CD4-positive, alpha-beta T cell treated with Interleukin-15 for 1 hour (primary cell): ENCODE results near the gene ITGB1.
"Not testable (repeated sequence)": the region's sequence is repeated elsewhere in the genome, so short reads cannot be mapped to it uniquely, and the experiment has no call there.

Experiments
- DNase-seq: peaks from one replicate; pipeline ENCODE4 v3.0.0-alpha.2; 2020

ITGB1 gene

GRCh38 chr10:32931593-32931992 is 26.4 kb downstream of the ITGB1 start:
- DNase-seq = no peak

- DNase-seq = no peak
These were observed 28.0 kb downstream of the ITGB1 start for GRCh38 chr10:32930036-32930435.

- no peak for DNase-seq
These were observed 28.4 kb downstream of the ITGB1 start for GRCh38 chr10:32929634-32930033.

- DNase-seq = no peak
These were observed 30.3 kb downstream of the ITGB1 start for GRCh38 chr10:32927750-32928149.

GRCh38 chr10:32923849-32924248 is 34.2 kb downstream of the ITGB1 start:
- no peak for DNase-seq

GRCh38 chr10:32923134-32923533 is 34.9 kb downstream of the ITGB1 start:
- DNase-seq = no peak

GRCh38 chr10:32922170-32922569 is 35.9 kb downstream of the ITGB1 start:
- no peak for DNase-seq

DNA sequence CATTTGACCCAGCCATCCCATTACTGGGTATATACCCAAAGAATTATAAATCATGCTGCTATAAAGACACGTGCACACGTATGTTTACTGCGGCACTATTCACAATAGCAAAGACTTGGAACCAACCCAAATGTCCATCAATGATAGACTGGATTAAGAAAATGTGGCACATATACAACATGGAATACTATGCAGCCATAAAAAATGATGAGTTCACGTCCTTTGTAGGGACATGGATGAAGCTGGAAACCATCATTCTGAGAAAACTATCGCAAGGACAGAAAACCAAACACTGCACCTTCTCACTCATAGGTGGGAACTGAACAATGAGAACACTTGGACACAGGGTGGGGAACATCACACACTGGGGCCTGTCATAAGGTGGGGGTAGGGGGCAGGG is 40.2 kb downstream of the ITGB1 start:
- DNase-seq = not testable (repeated sequence)

DNA sequence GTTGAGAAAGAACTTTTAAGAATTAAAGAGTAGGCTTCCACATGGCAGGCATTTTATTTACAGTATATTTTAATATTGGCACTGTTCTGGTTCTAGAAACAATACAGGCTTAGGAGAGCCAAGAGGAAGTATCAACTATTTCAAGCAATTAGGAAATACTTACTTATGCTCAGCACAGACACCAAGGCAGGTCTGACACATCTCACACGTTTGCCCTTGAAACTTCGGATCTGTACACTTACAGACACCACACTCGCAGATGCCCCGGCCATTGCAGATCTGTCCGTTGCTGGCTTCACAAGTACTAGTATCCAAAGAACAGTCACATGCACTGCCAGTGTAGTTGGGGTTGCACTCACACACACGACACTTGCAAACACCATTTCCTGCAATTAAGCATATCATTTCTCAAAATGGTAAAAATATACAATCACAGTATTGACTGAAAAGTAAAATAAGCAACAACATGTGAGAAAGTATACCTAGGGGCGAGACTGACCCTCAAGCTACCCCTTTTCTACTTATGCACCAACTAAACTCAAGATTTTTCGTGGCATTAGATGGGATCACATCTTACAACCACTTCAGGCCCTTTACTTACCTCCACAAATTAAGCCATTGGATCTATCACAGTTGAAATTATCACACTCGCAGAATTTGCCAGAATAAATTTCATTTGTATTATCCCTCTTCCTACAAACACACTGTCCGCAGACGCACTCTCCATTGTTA is 46.6 kb downstream of the ITGB1 start:
- no peak for DNase-seq

- DNase-seq = not testable (repeated sequence)
These were observed 48.1 kb downstream of the ITGB1 start for GRCh38 chr10:32909970-32910369.

DNA sequence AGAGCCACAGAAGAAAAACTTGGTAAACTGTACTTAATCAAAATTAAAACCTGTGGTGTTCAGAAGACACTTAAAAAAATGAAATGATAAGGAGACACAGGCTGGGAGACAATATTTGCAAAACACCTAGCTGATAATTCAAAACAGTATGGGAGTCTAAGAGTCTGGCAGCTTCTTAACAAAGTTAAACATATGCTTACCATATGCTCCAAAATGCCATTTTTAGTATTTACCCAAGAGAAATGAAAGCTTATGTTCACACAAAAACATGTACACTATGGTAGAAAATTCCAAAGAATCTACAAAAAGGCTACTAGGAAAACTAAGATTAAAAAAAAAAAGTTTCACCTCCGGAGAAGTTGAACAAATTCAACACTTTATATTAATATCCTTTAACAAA is 48.6 kb downstream of the ITGB1 start:
- DNase-seq = no peak

DNA sequence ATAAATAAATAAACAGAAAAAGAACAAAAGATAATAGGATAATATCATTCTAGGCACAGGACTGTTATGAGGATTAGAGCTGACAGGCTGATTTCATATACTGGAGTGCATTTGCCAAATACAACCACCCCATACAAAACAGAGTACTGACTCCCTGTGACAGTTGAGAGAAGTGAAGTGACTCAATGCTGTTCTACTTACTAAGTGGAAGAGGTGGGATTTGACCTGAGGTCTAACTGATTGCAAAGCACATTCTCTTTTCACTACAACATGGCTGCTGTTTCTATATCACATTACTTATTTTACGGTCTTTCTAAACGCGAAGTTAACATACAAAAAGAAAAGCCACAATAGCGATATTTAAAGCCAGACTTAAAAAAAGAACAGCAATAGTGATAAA is 51.4 kb downstream of the ITGB1 start:
- DNase-seq = no peak

DNA sequence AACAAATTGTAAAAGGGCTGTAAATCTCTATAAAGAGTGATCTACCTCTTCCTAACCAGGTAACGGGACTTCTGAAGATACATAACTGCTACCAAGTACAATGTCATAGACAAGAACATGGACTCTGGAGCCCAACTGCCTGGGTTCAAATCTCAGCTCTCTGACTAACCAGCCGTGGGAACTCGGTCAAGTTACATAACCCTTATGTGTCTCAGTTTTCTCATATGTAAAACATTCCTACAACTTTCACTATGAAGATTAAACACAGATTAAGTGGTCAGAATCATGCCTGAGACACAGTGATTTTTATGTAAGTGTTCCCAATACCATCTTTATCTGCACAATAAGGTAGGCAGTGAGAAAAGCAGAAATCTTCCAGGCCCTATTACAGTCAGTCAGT is 52.6 kb downstream of the ITGB1 start:
- no peak for DNase-seq

DNA sequence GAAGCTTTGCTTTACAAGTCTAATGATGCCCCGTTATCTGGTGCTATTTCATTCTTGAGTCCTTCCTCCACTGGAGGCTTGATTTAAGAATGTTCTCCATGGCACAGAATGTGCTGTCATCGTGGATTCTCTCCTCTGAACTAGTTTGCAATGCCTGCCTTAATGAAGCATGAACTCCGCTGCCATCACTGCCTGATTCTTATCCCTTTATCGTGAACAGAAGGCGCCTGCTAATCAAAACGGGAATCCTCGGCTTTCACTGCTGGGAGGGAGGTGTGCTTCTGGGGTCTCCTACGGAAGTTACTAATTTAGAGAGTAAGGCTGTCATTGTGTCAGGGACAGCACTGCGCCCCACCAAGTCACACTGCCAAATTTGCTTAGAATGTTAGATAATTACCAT is 56.2 kb downstream of the ITGB1 start:
- DNase-seq = no peak

- DNase-seq = not testable (repeated sequence)
These were observed 62.6 kb downstream of the ITGB1 start for GRCh38 chr10:32895200-32895968.

DNA sequence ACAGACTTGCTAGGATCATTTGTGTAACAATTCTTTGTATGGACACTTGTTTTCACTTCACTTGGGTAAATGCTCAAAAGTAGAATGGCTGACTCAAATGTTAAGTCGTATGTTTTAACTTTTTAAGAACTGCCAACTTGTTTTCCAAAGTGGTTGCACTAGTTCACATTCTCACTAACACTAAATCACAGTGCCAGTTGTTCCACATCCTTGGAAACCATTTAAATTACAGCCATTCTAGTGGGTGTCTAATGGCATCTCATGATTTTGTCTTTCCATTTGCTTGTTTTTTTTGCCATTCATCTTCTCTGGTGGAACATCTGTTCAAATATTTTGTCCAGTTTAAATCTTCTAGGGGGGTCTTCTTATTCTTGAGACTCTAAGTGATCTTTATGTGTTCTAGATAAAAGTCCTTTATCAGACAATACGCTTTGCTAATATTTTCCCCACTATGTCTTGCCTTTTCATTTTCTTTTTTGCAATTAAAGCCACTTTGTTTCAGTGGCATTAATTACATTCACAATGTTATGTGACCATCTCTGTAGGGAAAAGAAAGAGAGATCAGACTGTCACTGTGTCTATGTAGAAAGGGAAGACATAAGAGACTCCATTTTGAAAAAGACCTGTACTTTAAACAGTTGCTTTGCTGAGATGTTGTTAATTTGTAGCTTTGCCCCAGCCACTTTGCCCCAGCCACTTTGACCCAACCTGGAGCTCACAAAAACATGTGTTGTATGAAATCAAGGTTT is 63.9 kb downstream of the ITGB1 start:
- DNase-seq = no peak

- no peak for DNase-seq
These were observed 64.6 kb downstream of the ITGB1 start for GRCh38 chr10:32893434-32893833.

- DNase-seq = no peak
These were observed 66.8 kb downstream of the ITGB1 start for GRCh38 chr10:32891261-32891660.

- no peak for DNase-seq
These were observed 67.6 kb downstream of the ITGB1 start for GRCh38 chr10:32890444-32890843.

DNA sequence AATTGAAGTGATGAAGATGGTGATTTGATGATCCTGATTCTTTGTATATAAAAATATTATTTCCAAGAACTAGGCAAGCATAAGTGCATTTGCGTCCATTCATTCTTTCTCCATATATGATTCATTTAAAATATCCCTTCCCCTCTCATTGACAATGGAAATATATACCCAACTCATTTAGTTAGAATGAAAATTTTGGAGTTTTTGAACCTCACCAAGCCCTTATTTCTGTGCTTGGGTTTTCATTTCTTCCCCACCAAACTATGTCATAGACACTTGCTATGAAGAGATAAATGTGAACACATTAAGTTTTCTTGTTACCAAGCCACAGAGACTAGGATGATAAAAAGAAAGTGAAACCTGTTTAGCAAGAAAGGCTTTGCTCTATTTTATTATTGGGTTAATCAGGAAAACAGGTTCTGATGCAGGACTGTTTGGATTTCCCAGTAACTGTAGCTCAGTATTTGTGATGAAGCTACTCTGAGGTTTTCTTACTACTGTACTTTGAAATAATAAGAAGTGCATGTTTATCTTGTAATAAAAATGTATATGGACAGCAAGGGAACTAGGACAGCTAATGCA is 68.3 kb downstream of the ITGB1 start:
- DNase-seq = no peak

- DNase-seq = no peak
These were observed 69.7 kb downstream of the ITGB1 start for GRCh38 chr10:32888161-32888927.

DNA sequence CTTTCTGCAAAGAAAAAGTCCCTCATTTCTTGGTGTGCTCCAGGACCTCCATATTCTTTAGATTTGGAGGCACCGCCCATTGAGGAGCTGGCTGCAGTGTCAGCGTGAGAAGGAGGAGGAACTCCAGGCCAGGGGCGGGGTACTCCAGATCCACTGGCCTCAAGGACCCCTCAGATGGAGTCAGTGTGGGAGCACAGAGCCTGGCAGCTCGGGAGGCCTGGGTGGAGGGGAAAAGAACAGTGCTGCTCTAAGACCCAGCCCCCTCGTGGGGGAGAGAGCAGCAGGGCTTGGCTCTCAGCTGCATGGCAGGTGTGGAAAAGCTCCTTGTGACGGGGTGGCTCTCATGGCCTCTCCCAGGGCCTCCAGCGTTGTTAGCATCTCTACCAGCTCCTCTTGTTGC is 70.5 kb downstream of the ITGB1 start:
- DNase-seq = no peak

DNA sequence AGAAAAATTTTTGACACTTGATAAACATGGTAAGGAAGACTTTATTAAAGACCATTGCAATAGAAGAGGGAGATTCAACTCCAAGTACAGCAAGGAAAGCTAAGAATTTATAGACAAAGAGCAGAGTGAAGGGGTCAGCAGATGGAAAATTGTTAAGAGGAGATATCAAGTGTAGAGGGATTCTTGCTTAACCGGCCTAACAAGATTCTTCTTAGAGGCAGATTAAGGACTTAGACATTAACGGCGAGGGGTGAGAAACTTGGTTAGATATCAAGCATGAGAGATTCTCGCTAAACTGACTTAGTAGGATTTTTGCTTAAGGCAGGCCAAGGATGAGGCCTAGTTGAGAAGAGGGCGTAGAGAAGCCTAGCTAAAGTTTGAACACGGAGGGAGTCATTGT is 76.0 kb downstream of the ITGB1 start:
- DNase-seq = no peak
